Measurements from ENCODE around the gene POLR3B.

Gene POLR3B

GRCh38 chr12:106436164-106436563 lies 78.6 kb downstream of the POLR3B start:
- H3K79me2 ChIP-seq (ENCODE audit: control insufficient read depth, insufficient read depth, low read length), result no peaks in the 10 kb centered on the region
- H2BK15ac ChIP-seq (replicated peaks; ENCODE audit: low read depth), result no peak overlapping the region
- H4K8ac ChIP-seq (ENCODE audit: low read depth, low read length), result no peak overlapping the region
- H3K79me1 ChIP-seq (ENCODE audit: low read length), result no peaks in the 10 kb centered on the region
- H3K18ac ChIP-seq (ENCODE audit: low read length), result no peak overlapping the region
- no peaks in the 10 kb centered on the region for H3K27me3 ChIP-seq (ENCODE audit: insufficient read depth, low read length, poor library complexity)
- H4K5ac ChIP-seq (ENCODE audit: low read length), result no peak overlapping the region
- no peak overlapping the region for H2BK5ac ChIP-seq (ENCODE audit: low read length)
- no peak overlapping the region for H3K4ac ChIP-seq (ENCODE audit: low read depth, low read length)
- H3K9ac ChIP-seq (ENCODE audit: low read length), result no peak overlapping the region
- no peak overlapping the region for H3K4me3 ChIP-seq (ENCODE audit: low read length)
- no CpG with 5 or more reads among the region's 6 CpGs for WGBS (ENCODE audit: extremely low coverage, insufficient coverage, low lambda C conversion rate)
- H3K36me3 ChIP-seq (ENCODE audit: control insufficient read depth, insufficient read depth, low read length), result no peaks in the 10 kb centered on the region
- no peaks in the 10 kb centered on the region for H3K4me1 ChIP-seq (ENCODE audit: control insufficient read depth, low read depth, low read length)
- H2AK5ac ChIP-seq (ENCODE audit: low read length), result no peak overlapping the region
- no peak for DNase-seq
- no peak overlapping the region for H3K27ac ChIP-seq (ENCODE audit: low read depth, low read length)
- H3K23ac ChIP-seq (ENCODE audit: low read length), result no peak overlapping the region
- no peak overlapping the region for H3K4me2 ChIP-seq (ENCODE audit: low read length)
- H3K56ac ChIP-seq (ENCODE audit: low read length), result no peak overlapping the region
- no peak overlapping the region for H2BK120ac ChIP-seq (ENCODE audit: low read depth, low read length)

- Histone ChIP-seq H3K18ac (ENCODE audit: low read length) (no peak overlapping the region), H3K4me3 (ENCODE audit: low read length) (no peak overlapping the region), H3K27me3 (ENCODE audit: insufficient read depth, low read length, poor library complexity) (no peaks in the 10 kb centered on the region), H3K27ac (ENCODE audit: low read depth, low read length) (no peak overlapping the region), H2BK5ac (ENCODE audit: low read length) (no peak overlapping the region), H3K36me3 (ENCODE audit: control insufficient read depth, insufficient read depth, low read length) (no peaks in the 10 kb centered on the region), H3K4ac (ENCODE audit: low read depth, low read length) (no peak overlapping the region), H3K79me1 (ENCODE audit: low read length) (no peaks in the 10 kb centered on the region), H3K4me1 (ENCODE audit: control insufficient read depth, low read depth, low read length) (no peaks in the 10 kb centered on the region), H3K23ac (ENCODE audit: low read length) (no peak overlapping the region), H2BK15ac (replicated peaks; ENCODE audit: low read depth) (no peak overlapping the region), H4K8ac (ENCODE audit: low read depth, low read length) (no peak overlapping the region), H3K9ac (ENCODE audit: low read length) (no peak overlapping the region), H4K5ac (ENCODE audit: low read length) (no peak overlapping the region), H3K4me2 (ENCODE audit: low read length) (no peak overlapping the region), H3K56ac (ENCODE audit: low read length) (no peak overlapping the region), H2BK120ac (ENCODE audit: low read depth, low read length) (no peak overlapping the region), H3K79me2 (ENCODE audit: control insufficient read depth, insufficient read depth, low read length) (no peaks in the 10 kb centered on the region), H2AK5ac (ENCODE audit: low read length) (no peak overlapping the region)
- WGBS (ENCODE audit: extremely low coverage, insufficient coverage, low lambda C conversion rate), result no CpG with 5 or more reads among the region's 2 CpGs
- DNase-seq, result no peak
Observed at GRCh38 chr12:106442575-106442974, 85.0 kb downstream of the POLR3B start.

- H4K5ac ChIP-seq (ENCODE audit: low read length), result no peak overlapping the region
- H3K36me3 ChIP-seq (ENCODE audit: control insufficient read depth, insufficient read depth, low read length), result no peaks in the 10 kb centered on the region
- H3K4me1 ChIP-seq (ENCODE audit: control insufficient read depth, low read depth, low read length), result no peaks in the 10 kb centered on the region
- no peaks in the 10 kb centered on the region for H3K27me3 ChIP-seq (ENCODE audit: insufficient read depth, low read length, poor library complexity)
- H3K18ac ChIP-seq (ENCODE audit: low read length), result no peak overlapping the region
- no peak for DNase-seq
- H2AK5ac ChIP-seq (ENCODE audit: low read length), result no peak overlapping the region
- WGBS (ENCODE audit: extremely low coverage, insufficient coverage, low lambda C conversion rate), result no CpG with 5 or more reads among the region's 1 CpG
- H3K9ac ChIP-seq (ENCODE audit: low read length), result no peak overlapping the region
- no peak overlapping the region for H4K8ac ChIP-seq (ENCODE audit: low read depth, low read length)
- H3K23ac ChIP-seq (ENCODE audit: low read length), result no peak overlapping the region
- no peak overlapping the region for H2BK5ac ChIP-seq (ENCODE audit: low read length)
- H3K56ac ChIP-seq (ENCODE audit: low read length), result no peak overlapping the region
- H2BK15ac ChIP-seq (replicated peaks; ENCODE audit: low read depth), result no peak overlapping the region
- no peak overlapping the region for H3K4ac ChIP-seq (ENCODE audit: low read depth, low read length)
- H3K4me3 ChIP-seq (ENCODE audit: low read length), result no peak overlapping the region
- no peak overlapping the region for H2BK120ac ChIP-seq (ENCODE audit: low read depth, low read length)
- H3K79me1 ChIP-seq (ENCODE audit: low read length), result no peaks in the 10 kb centered on the region
- H3K27ac ChIP-seq (ENCODE audit: low read depth, low read length), result no peak overlapping the region
- no peak overlapping the region for H3K4me2 ChIP-seq (ENCODE audit: low read length)
- no peaks in the 10 kb centered on the region for H3K79me2 ChIP-seq (ENCODE audit: control insufficient read depth, insufficient read depth, low read length)
Observed at GRCh38 chr12:106445053-106445452, 87.5 kb downstream of the POLR3B start.

GRCh38 chr12:106445959-106446358 lies 88.4 kb downstream of the POLR3B start:
- Histone ChIP-seq H3K79me2 (ENCODE audit: control insufficient read depth, insufficient read depth, low read length) (no peaks in the 10 kb centered on the region), H3K4me1 (ENCODE audit: control insufficient read depth, low read depth, low read length) (no peaks in the 10 kb centered on the region), H3K9ac (ENCODE audit: low read length) (no peak overlapping the region), H2AK5ac (ENCODE audit: low read length) (no peak overlapping the region), H3K56ac (ENCODE audit: low read length) (no peak overlapping the region), H3K36me3 (ENCODE audit: control insufficient read depth, insufficient read depth, low read length) (no peaks in the 10 kb centered on the region), H3K4me2 (ENCODE audit: low read length) (no peak overlapping the region), H2BK120ac (ENCODE audit: low read depth, low read length) (no peak overlapping the region), H3K23ac (ENCODE audit: low read length) (no peak overlapping the region), H3K27me3 (ENCODE audit: insufficient read depth, low read length, poor library complexity) (no peaks in the 10 kb centered on the region), H3K4me3 (ENCODE audit: low read length) (no peak overlapping the region), H3K18ac (ENCODE audit: low read length) (no peak overlapping the region), H4K8ac (ENCODE audit: low read depth, low read length) (no peak overlapping the region), H3K27ac (ENCODE audit: low read depth, low read length) (no peak overlapping the region), H4K5ac (ENCODE audit: low read length) (no peak overlapping the region), H2BK15ac (replicated peaks; ENCODE audit: low read depth) (no peak overlapping the region), H3K79me1 (ENCODE audit: low read length) (no peaks in the 10 kb centered on the region), H3K4ac (ENCODE audit: low read depth, low read length) (no peak overlapping the region), H2BK5ac (ENCODE audit: low read length) (no peak overlapping the region)
- no peak for DNase-seq
- no CpG with 5 or more reads among the region's 5 CpGs for WGBS (ENCODE audit: extremely low coverage, insufficient coverage, low lambda C conversion rate)

- no peak overlapping the region for H3K4me2 ChIP-seq (ENCODE audit: low read length)
- no CpG with 5 or more reads among the region's 7 CpGs for WGBS (ENCODE audit: extremely low coverage, insufficient coverage, low lambda C conversion rate)
- no peaks in the 10 kb centered on the region for H3K36me3 ChIP-seq (ENCODE audit: control insufficient read depth, insufficient read depth, low read length)
- no peak overlapping the region for H3K9ac ChIP-seq (ENCODE audit: low read length)
- no peaks in the 10 kb centered on the region for H3K4me1 ChIP-seq (ENCODE audit: control insufficient read depth, low read depth, low read length)
- H3K79me1 ChIP-seq (ENCODE audit: low read length), result no peaks in the 10 kb centered on the region
- H2BK5ac ChIP-seq (ENCODE audit: low read length), result no peak overlapping the region
- H2AK5ac ChIP-seq (ENCODE audit: low read length), result no peak overlapping the region
- no peak overlapping the region for H3K18ac ChIP-seq (ENCODE audit: low read length)
- H3K23ac ChIP-seq (ENCODE audit: low read length), result no peak overlapping the region
- H3K27me3 ChIP-seq (ENCODE audit: insufficient read depth, low read length, poor library complexity), result no peaks in the 10 kb centered on the region
- no peaks in the 10 kb centered on the region for H3K79me2 ChIP-seq (ENCODE audit: control insufficient read depth, insufficient read depth, low read length)
- H2BK15ac ChIP-seq (replicated peaks; ENCODE audit: low read depth), result no peak overlapping the region
- no peak overlapping the region for H3K4me3 ChIP-seq (ENCODE audit: low read length)
- no peak overlapping the region for H3K56ac ChIP-seq (ENCODE audit: low read length)
- H4K5ac ChIP-seq (ENCODE audit: low read length), result no peak overlapping the region
- no peak overlapping the region for H3K27ac ChIP-seq (ENCODE audit: low read depth, low read length)
- no peak overlapping the region for H4K8ac ChIP-seq (ENCODE audit: low read depth, low read length)
- H2BK120ac ChIP-seq (ENCODE audit: low read depth, low read length), result no peak overlapping the region
- H3K4ac ChIP-seq (ENCODE audit: low read depth, low read length), result no peak overlapping the region
- DNase-seq, result no peak
Observed at GRCh38 chr12:106446419-106447092, 89.0 kb downstream of the POLR3B start.

GRCh38 chr12:106452309-106452708 lies 94.8 kb downstream of the POLR3B start:
- no peak overlapping the region for H3K9ac ChIP-seq (ENCODE audit: low read length)
- WGBS (ENCODE audit: extremely low coverage, insufficient coverage, low lambda C conversion rate), result no CpG with 5 or more reads among the region's 1 CpG
- no peaks in the 10 kb centered on the region for H3K27me3 ChIP-seq (ENCODE audit: insufficient read depth, low read length, poor library complexity)
- no peaks in the 10 kb centered on the region for H3K4me1 ChIP-seq (ENCODE audit: control insufficient read depth, low read depth, low read length)
- no peak overlapping the region for H3K4me2 ChIP-seq (ENCODE audit: low read length)
- no peak for DNase-seq
- H4K8ac ChIP-seq (ENCODE audit: low read depth, low read length), result no peak overlapping the region
- H3K4me3 ChIP-seq (ENCODE audit: low read length), result no peak overlapping the region
- no peak overlapping the region for H2AK5ac ChIP-seq (ENCODE audit: low read length)
- no peaks in the 10 kb centered on the region for H3K79me1 ChIP-seq (ENCODE audit: low read length)
- no peak overlapping the region for H3K27ac ChIP-seq (ENCODE audit: low read depth, low read length)
- no peaks in the 10 kb centered on the region for H3K36me3 ChIP-seq (ENCODE audit: control insufficient read depth, insufficient read depth, low read length)
- H3K79me2 ChIP-seq (ENCODE audit: control insufficient read depth, insufficient read depth, low read length), result no peaks in the 10 kb centered on the region
- H3K4ac ChIP-seq (ENCODE audit: low read depth, low read length), result no peak overlapping the region
- no peak overlapping the region for H3K18ac ChIP-seq (ENCODE audit: low read length)
- H2BK15ac ChIP-seq (replicated peaks; ENCODE audit: low read depth), result no peak overlapping the region
- H2BK120ac ChIP-seq (ENCODE audit: low read depth, low read length), result no peak overlapping the region
- no peak overlapping the region for H3K56ac ChIP-seq (ENCODE audit: low read length)
- H3K23ac ChIP-seq (ENCODE audit: low read length), result no peak overlapping the region
- H2BK5ac ChIP-seq (ENCODE audit: low read length), result no peak overlapping the region
- H4K5ac ChIP-seq (ENCODE audit: low read length), result no peak overlapping the region

Data from mesendoderm (in vitro differentiated cells).